ENCODE results near the gene GOLGB1. TPM values are rescaled to one million over a fixed set of nuclear protein-coding genes. Genes with fewer than 3 reads are reported as not detected.

The GOLGB1 gene
- total and polyA plus RNA-seq, 2 of the 4 experiments (the other 2 are of a cell fraction): 13.3 to 30.3 TPM

GRCh38 chr3:121692010-121692699 is 57.4 kb downstream of the GOLGB1 start:
- Histone ChIP-seq H3K4me3 (ENCODE audit: insufficient read depth, low read depth, low read length) (no peak overlapping the region), H3K9me1 (ENCODE audit: insufficient read depth, low read length) (no peaks in the 10 kb centered on the region), H4K20me1 (ENCODE audit: insufficient read depth, low read length) (no peaks in the 10 kb centered on the region), H3K4ac (ENCODE audit: low read depth, low read length) (no peak overlapping the region), H3K4me1 (ENCODE audit: control insufficient read depth, insufficient read depth, low read length) (peaks cover 2% of the 10 kb centered on the region; the same call in 1 of the 2 replicates), H3K9ac (ENCODE audit: low read depth, low read length) (no peak overlapping the region), H2BK15ac (ENCODE audit: low read depth, low read length) (no peak overlapping the region), H3K27me3 (ENCODE audit: control insufficient read depth, insufficient read depth, low read length) (no peaks in the 10 kb centered on the region), H2AFZ (replicated peaks; ENCODE audit: low read length, poor library complexity) (no peak overlapping the region), H2AK9ac (replicated peaks; ENCODE audit: low read depth, low read length, poor library complexity) (no peak overlapping the region), H3K79me1 (ENCODE audit: low read depth in 1 of 2, low read length in 2 of 2) (peaks cover 0 to 4% of the 10 kb centered on the region in 2 experiments; a peak in 1 of 4 replicates), H2AK5ac (ENCODE audit: low read depth, low read length) (no peak overlapping the region), H4K5ac (ENCODE audit: low read depth, low read length) (no peak overlapping the region), H2BK20ac (ENCODE audit: low read depth, low read length) (no peak overlapping the region), H3K9me3 (ENCODE audit: control insufficient read depth, insufficient read depth, low read length) (no peaks in the 10 kb centered on the region), H3K27ac (ENCODE audit: insufficient read depth, low read length) (no peak overlapping the region), H2BK5ac (ENCODE audit: low read depth, low read length, poor library complexity, severe bottlenecking) (no peak overlapping the region), H3K56ac (ENCODE audit: extremely low read depth, insufficient read depth, low read length) (no peak overlapping the region), H3K4me2 (ENCODE audit: low read depth, low read length) (no peak overlapping the region), H3K23ac (ENCODE audit: low read depth, low read length) (no peak overlapping the region), H3K14ac (replicated peaks; ENCODE audit: low read depth, low read length) (no peak overlapping the region), H3K18ac (ENCODE audit: low read depth, low read length) (no peak overlapping the region), H3K36me3 (ENCODE audit: control insufficient read depth, insufficient read depth, low read length) (peaks cover 19% of the 10 kb centered on the region), H4K8ac (ENCODE audit: low read depth in 2 of 2, low read length in 2 of 2) (no peak overlapping the region), H4K91ac (ENCODE audit: insufficient read depth, low read depth, low read length) (no peak overlapping the region), H2BK120ac (ENCODE audit: low read depth, low read length) (no peak overlapping the region)
- 100% methylated on average over 1 of the region's 2 CpGs; no CpG with 5 or more reads in 1 of the 2 experiments for WGBS, 2 experiments (ENCODE audit: extremely low coverage in 2 of 2, insufficient read length in 1 of 2)
- no peak for TF ChIP-seq BHLHE40 (IDR thresholded peaks at IDR 0.05; ENCODE audit: low read depth, low read length)
- TF ChIP-seq FOS (IDR thresholded peaks at IDR 0.05; ENCODE audit: low read depth, low read length): no peak
- TF ChIP-seq POLR2A (IDR thresholded peaks at IDR 0.05; ENCODE audit: low read depth, low read length): no peak
- TF ChIP-seq RAD21 (IDR thresholded peaks at IDR 0.05; ENCODE audit: low read length): no peak
- no peak for TF ChIP-seq MAZ (IDR thresholded peaks at IDR 0.05; ENCODE audit: borderline replicate concordance, low read depth, low read length)
- TF ChIP-seq NFE2L2 (IDR thresholded peaks at IDR 0.05; ENCODE audit: low read depth, low read length): no peak
- TF ChIP-seq CTCF (conservative IDR thresholded peaks at IDR 0.05; ENCODE audit: low read depth, low read length): no peak
- TF ChIP-seq RCOR1 (IDR thresholded peaks at IDR 0.05; ENCODE audit: insufficient replicate concordance, low read length): no peak
- TF ChIP-seq CHD1 (IDR thresholded peaks at IDR 0.05; ENCODE audit: low read depth, low read length): no peak
- TF ChIP-seq SMC3 (IDR thresholded peaks at IDR 0.05; ENCODE audit: low read depth, low read length): no peak
- TF ChIP-seq USF2 (IDR thresholded peaks at IDR 0.05; ENCODE audit: low read depth, low read length): no peak
- BruUV-seq (replicated peaks): no TSS peak
- ATAC-seq (ENCODE audit: low read depth) (no peak), DNase-seq (no peak)
- ChIA-PET POLR2A (ENCODE audit: unreplicated experiment) (no interaction called here), CTCF (interaction anchor here (0.6 kb wide), 1 partner anchor 18 kb away, joined by 3 read pairs; no protein-coding TSS in a partner anchor)
- intact Hi-C loops (cut with micrococcal nuclease) (no loop called here), in situ Hi-C loops (cut with MboI; ENCODE audit: low sequenced_read_pairs) (no loop called here), dilution Hi-C loops (cut with HindIII; ENCODE audit: low sequenced_read_pairs, unreplicated experiment) (no loop called here)
